ENCODE measurements around the gene TSTD1. TPM values are rescaled to one million over a fixed set of nuclear protein-coding genes. Genes with fewer than 3 reads are reported as not detected.

Gene TSTD1
- total RNA-seq, 1 donor from 2014 or later, result 55.5 TPM

DNA sequence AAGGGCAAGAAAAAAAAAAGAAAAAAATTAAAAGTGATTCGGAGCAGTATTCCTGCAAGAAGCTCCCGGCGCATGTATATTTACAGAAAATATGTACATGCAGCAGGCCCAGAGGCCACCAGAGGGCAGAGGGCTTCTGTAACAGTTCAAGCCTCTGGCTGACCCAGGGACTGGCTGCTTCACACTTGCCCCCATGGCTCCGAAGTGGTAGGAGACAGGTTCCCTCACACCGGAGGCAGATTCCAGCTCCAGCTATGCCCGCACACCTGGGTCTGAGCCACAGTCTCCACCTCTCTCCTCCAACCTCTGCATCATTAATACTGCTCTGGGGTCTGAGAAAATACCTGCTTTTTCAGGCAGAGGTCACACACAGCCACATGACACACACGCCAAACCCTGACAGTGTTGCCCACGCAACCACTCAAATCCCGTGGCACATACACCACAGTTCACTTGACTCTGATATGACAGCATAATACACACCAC, 33.2 kb upstream of the TSTD1 start:
- TF ChIP-seq, protein P1, sequence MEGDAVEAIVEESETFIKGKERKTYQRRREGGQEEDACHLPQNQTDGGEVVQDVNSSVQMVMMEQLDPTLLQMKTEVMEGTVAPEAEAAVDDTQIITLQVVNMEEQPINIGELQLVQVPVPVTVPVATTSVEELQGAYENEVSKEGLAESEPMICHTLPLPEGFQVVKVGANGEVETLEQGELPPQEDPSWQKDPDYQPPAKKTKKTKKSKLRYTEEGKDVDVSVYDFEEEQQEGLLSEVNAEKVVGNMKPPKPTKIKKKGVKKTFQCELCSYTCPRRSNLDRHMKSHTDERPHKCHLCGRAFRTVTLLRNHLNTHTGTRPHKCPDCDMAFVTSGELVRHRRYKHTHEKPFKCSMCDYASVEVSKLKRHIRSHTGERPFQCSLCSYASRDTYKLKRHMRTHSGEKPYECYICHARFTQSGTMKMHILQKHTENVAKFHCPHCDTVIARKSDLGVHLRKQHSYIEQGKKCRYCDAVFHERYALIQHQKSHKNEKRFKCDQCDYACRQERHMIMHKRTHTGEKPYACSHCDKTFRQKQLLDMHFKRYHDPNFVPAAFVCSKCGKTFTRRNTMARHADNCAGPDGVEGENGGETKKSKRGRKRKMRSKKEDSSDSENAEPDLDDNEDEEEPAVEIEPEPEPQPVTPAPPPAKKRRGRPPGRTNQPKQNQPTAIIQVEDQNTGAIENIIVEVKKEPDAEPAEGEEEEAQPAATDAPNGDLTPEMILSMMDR (IDR thresholded peaks at IDR 0.05; ENCODE audit: insufficient read depth, low read length, severe bottlenecking), result peak; percentile 56
- Histone ChIP-seq H3K4me3 (ENCODE audit: low read depth, low read length) (no peak overlapping the region), H3K27me3 (ENCODE audit: control insufficient read depth, insufficient read depth, low read length) (no peaks in the 10 kb centered on the region), H3K36me3 (ENCODE audit: control insufficient read depth, insufficient read depth, low read length) (peaks cover 16% of the 10 kb centered on the region)
- no peak for FAIRE-seq
- peak; percentile 38 for DNase-seq (ENCODE audit: low read depth)

DNA sequence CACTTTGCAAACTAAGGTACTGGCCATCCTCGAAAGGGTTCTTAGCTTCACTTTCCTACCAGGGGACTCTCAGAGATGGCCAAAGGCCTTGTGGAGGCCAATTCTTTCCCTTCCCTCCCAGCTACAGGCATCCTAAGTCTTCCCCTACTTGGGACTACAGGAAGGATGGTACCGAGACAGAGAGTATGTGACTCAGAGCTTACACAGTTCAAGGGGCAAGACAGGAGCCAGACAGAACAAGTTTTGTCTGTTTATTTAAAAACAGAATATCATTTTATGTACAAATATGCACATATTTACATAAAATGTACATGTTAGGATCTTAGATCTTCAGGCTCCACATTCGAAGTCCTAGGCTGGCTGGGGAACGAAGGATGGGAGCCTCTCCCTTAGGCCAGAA, 32.0 kb upstream of the TSTD1 start:
- FAIRE-seq (no peak), DNase-seq (ENCODE audit: low read depth) (peak; percentile 61)
- H3K27me3 ChIP-seq (ENCODE audit: control insufficient read depth, insufficient read depth, low read length), result no peaks in the 10 kb centered on the region
- TF ChIP-seq, protein P1 (IDR thresholded peaks at IDR 0.05; ENCODE audit: insufficient read depth, low read length, severe bottlenecking), result no peak
- no peak overlapping the region for H3K4me3 ChIP-seq (ENCODE audit: low read depth, low read length)
- peaks cover 16% of the 10 kb centered on the region for H3K36me3 ChIP-seq (ENCODE audit: control insufficient read depth, insufficient read depth, low read length)

DNA sequence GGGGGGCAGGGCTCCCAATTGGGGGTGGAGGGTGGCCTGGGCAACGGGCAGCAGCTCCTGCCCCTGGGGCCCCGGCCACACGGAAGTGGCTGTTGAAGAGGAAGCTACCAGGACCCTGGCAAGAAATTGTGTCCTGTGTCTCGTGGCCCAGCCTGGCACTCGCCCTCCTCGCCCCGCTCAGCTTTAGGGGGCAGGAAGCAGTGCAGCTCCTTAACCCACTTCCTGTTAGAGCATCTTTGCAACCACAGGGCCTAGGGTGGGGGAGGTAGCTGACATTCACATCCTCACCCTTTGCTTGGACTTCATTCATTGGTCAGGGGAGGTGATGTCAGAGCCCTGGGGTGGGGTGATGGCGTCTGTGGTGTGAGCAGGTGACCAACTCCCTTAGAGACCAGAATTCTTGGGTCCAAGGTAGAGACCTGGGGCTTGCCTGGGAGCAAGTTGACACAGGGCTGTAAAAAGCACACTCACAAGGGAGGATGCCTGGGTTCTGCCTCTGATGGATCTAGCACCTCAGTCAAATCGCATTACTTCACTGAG, 31.0 kb upstream of the TSTD1 start, which contains the start of gene ARHGAP30:
ARHGAP30 (minus strand) TSS at position 161 of the 540 bp plus-strand sequence. CDS start 267 bp downstream, outside the sequence.
- no peak within 1 kb of the TSS for H3K4me3 ChIP-seq (ENCODE audit: low read depth, low read length)
- H3K27me3 ChIP-seq (ENCODE audit: control insufficient read depth, insufficient read depth, low read length), result no peaks in the 10 kb centered on the region
- TF ChIP-seq, protein P1 (IDR thresholded peaks at IDR 0.05; ENCODE audit: insufficient read depth, low read length, severe bottlenecking), result no peak
- no peak for DNase-seq (ENCODE audit: low read depth)
- no peak for FAIRE-seq
- peaks cover 16% of the 10 kb centered on the region for H3K36me3 ChIP-seq (ENCODE audit: control insufficient read depth, insufficient read depth, low read length)

DNA sequence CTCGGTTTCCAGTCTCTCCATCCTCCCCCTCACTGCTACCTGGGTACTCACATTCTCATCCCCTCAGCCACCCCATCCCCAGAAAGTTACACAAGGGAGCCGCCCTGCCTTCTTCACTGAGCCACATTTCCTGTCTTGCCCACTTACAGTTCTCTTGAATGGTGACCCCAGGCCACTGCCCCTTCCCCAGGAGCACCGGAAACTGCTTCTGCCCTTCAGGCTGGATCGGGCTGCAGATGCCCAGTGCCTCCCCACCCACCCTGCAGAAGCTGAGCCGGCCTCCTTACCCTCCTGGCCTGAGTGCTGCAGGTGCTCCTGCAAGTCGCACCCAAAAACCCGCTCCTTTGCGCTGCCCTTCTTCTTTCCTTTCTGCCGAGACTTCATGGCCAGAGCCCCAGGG, 30.5 kb upstream of the TSTD1 start:
- no peak for DNase-seq (ENCODE audit: low read depth)
- Histone ChIP-seq H3K4me3 (ENCODE audit: low read depth, low read length) (no peak overlapping the region), H3K36me3 (ENCODE audit: control insufficient read depth, insufficient read depth, low read length) (peaks cover 16% of the 10 kb centered on the region), H3K27me3 (ENCODE audit: control insufficient read depth, insufficient read depth, low read length) (no peaks in the 10 kb centered on the region)
- TF ChIP-seq, protein P1 (IDR thresholded peaks at IDR 0.05; ENCODE audit: insufficient read depth, low read length, severe bottlenecking), result no peak
- FAIRE-seq, result no peak

DNA sequence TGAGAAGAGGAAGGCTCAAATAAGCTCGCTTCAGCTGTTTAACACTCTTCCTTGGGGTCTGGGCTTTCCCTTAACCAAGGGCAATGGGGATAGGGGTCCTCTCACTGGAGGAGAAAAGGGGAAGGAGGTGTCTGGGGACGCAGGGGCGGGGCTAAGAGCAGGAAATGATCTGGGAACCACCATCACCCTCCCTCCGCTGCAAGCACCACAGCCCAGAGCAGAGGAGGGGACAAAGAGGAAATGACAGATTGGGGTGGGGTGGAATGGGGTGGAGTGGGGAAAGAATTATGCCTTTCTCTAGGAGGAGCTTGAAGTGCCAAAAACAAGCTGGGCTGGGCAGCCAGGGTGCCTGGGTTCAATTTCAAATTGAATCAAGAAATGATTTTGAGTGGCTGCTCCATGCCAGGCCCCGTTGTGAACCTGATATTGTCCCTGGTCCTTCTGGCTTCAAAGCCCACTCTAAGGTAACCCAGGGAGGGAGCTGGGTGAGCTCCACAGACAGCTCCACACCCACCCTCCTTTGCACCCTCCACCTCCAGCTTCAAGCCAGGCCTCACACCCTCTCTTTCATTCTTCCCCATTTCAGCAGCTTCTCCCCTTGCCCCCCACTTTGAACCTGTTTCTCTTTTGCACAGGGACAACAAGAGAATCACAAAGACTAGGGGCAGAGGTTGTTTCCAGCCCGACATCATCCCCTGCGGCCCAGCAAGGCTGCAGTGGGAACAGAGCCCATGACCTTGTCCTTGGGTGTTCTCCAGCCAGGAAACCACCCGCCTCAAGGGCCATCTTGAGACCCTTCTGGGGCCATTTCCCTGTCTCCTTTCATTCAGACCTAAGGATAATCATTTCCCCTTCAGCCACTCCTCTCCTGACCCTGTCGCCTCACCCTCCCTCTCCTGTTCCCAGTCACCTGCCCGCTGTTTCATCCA, 29.8 kb upstream of the TSTD1 start:
- Histone ChIP-seq H3K4me3 (ENCODE audit: low read depth, low read length) (no peak overlapping the region), H3K36me3 (ENCODE audit: control insufficient read depth, insufficient read depth, low read length) (peaks cover 15% of the 10 kb centered on the region), H3K27me3 (ENCODE audit: control insufficient read depth, insufficient read depth, low read length) (no peaks in the 10 kb centered on the region)
- no peak for FAIRE-seq
- peak; percentile 63 for DNase-seq (ENCODE audit: low read depth)
- TF ChIP-seq, protein P1 (IDR thresholded peaks at IDR 0.05; ENCODE audit: insufficient read depth, low read length, severe bottlenecking), result no peak

All from bronchial epithelial cell (primary cell).